SIG-M5 (cell line): ENCODE data around the gene GBP1.

Experiments used
- DNase-seq: peaks from one replicate; lab custom pipeline; 2025; lab: John Stamatoyannopoulos, UW

GBP1 gene

GRCh38 chr1:89008511-89008910 is 56.5 kb downstream of the GBP1 start:
- no peak for DNase-seq

- DNase-seq: no peak
Measured at GRCh38 chr1:89005286-89006151, 59.5 kb downstream of the GBP1 start.
